ENCODE measurements around the gene THSD7A. TPM values are rescaled to one million over a fixed set of nuclear protein-coding genes. Genes with fewer than 3 reads are reported as not detected.
A peak's percentile ranks its signal among the peaks of the same experiment; 100 is the strongest.

The THSD7A gene
- total RNA-seq, 1 experiment from 2014 or later, result 5.2 TPM

DNA sequence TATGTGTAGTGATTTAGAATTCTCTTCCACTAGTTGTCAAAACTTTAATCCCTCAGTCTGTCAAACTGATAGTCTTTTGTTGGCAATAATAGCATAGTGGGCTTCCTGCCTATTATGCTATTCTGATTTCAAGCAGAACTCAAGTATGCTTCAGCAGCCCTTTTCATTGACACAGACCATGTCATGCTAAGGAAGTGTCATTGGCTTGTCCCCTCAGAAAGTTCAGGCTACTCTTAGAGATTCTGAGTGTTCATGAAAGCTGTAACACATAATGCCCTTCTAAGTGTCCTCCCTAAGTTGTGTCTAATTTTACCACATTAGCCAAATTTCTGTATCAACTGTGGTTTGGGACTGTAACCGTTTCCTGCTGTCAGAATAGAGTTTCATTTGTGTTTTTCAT lies 198.7 kb downstream of the THSD7A start:
- no peak for DNase-seq (ENCODE audit: low read depth)

DNA sequence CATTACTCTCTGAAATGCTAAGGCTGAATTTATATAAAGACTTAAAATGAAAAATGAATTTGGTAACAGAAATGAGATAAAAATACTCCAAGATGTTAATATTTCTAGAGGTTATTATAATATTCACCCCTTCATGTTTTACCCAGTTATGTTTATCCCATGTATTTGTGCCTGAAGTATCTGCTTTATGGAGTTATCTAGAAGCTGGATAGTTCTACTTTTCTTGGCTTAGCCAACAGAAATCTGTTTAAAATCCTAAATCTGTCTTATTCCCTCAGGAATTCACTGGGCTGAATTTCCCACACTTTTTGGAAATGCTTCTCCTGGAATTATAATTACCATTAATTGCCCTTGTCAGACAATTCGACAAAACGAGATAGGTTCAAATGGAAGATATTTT lies 201.6 kb downstream of the THSD7A start:
- DNase-seq (ENCODE audit: low read depth), result no peak

DNA sequence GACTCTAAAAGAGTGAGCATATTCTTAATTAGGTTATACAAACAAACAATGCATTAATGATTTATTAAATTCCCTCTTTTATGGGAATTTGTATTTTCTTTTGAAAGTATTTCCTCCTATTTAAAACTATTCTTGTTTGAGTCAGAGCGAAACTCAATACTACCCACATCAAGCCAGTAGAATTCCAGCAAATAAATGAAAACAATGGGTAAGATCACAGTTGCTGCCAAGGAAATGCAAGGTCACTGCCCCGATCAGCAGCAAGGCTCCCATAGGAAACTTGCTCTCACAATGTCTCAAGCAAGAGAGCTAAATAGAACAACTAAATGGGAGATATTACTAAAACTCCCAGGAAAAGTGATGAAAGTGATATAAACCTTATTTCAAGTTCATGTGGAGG lies 206.3 kb downstream of the THSD7A start:
- DNase-seq (ENCODE audit: low read depth), result peak; percentile 54

DNA sequence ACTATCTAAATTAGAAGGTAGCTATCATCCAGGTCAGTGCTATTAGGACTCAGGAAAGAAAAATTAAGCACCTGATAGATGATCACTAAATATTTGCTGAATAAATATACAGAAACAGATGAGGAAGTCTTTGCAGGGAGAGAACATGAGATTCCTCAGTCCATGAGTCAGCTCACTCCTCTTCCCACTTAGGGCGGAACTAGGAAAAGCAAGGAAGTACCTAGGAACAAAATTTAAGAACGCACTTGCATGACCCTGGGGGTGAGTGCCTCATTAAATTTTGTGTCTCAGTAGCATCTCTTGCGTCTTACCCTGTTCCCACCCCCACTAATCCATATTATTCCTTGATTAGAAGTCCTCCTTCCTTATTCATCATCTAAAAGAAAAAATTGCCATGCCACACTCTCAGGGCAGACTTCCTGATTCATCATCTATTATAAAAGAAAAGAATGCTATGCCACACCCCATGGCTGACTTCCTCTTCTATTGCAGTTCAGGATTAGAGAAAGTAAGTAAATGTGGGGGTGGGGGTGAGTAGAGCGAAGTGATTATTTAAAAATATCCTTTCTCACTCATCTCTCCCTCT lies 208.8 kb downstream of the THSD7A start:
- no peak for DNase-seq (ENCODE audit: low read depth)

DNA sequence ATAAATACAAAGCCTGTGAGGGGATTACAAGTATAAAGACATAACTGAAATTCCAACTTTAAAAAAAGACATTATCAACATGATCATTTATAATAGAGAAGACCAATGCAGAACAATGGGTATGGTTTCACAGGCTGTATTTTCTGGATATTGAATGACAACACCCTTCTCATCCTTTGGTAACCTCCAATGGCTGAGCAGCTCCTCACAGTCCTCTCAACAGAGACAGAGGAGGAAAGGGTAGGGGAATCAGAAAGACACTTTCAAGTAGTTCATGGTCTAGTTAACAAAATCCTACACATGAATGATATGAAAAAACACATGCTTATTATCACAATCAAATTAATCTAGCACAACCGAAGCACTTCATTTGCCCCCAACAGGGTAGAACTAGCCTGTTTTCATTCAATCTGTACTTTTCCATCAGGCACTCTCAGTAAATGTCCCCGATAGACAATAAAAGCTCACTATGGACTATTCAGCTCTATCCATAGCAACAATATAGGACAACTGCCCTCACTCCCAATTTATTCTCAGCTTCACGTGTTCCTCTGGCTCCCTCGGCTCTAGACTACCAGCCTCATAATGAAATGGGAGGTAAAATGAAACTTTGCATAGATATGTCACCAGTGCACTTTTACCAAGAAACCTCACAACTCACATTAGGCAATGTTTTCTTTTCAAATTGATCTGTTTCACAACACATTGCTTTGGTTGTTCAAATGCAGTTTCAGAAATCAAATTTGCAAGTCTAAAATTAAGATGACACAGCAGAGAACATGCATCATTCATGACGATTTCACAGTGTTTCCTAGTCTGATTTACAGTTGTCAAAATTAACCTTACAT lies 211.4 kb downstream of the THSD7A start:
- DNase-seq (ENCODE audit: low read depth), result no peak

DNA sequence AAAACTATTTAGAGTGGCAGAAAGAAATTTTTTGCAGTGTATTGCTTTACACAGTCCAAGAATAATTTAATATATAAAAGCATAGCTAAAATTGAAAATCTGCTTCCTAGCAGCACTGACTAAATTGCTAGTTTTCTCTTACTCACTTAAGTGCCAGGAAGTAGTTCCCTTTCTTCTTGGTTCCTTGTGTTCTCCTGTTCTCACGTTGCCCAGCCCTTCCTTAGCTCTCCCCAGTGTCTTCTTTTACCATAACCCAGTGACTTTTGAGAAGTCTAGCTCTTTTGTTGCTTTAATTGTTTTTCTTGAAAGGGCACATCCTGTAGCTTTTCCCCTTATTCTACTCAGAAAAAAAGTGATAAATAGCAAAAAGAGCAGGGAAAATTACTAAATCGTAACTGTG lies 215.5 kb downstream of the THSD7A start:
- no peak for DNase-seq (ENCODE audit: low read depth)

DNA sequence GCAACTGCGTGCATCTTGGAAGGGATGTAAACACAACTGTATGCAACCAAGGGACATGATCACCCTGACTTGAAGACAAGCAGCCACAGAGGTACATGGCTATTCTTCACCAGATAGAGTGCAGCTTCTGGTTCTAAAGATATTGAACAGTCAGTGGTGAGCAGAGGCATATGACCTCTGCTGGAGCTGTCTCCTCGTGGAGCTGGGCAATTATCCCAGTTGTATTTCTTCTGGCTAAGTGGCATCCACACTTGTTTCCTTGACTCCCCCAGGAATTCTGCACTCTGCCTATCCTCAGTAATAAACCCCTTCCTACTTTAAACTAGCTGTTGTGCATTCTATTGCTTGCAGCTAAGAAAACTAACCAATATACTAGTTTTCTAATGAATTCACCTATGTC lies 216.8 kb downstream of the THSD7A start:
- no peak for DNase-seq (ENCODE audit: low read depth)

DNA sequence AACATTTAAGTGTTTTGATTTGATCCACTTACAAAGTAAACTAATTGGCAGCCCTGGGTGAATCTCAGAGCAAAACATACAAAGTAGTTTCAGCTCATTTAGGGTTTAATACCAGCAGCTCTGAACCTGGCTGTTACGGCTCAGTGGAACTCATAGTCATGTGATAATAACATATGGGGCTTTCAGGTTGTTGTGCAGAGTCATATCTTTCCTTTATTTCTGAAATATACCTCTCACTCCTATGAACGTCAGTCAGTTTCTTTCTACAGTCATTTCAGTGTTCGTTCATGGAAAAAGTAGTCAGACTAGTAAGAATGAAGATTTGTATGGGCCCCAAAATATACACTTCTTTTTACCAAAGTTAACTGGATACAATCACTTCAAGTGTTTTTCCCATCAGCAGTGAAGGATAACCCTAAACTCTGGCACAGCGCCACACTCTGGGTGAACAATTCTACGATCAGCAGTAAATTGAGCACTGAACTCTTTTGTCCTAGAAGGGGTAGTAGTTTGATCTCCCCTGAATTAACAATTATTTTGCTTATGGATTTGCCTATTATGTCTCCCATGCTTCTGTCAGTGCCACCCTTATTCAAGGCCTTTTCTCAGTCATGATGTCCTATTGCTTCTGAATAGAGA lies 218.6 kb downstream of the THSD7A start:
- no peak for DNase-seq (ENCODE audit: low read depth)

DNA sequence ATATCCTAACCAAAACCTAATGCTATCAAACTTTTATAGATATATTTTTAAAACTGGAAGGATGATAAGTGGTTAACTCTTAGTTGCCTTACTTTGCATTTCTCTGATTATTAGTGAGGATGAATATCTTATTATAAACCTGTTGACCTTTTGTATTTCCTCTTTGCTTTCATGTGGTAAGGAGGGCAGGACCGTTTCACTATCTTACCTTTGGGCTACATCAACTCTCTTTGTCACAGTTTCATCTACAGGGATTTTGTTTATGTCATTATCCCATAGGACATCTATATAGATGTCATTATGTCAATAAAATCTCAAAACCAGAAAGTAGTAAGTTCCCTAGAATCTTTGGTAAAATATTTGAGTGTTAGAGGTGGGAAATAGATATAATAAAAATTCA lies 219.3 kb downstream of the THSD7A start:
- DNase-seq (ENCODE audit: low read depth), result no peak

DNA sequence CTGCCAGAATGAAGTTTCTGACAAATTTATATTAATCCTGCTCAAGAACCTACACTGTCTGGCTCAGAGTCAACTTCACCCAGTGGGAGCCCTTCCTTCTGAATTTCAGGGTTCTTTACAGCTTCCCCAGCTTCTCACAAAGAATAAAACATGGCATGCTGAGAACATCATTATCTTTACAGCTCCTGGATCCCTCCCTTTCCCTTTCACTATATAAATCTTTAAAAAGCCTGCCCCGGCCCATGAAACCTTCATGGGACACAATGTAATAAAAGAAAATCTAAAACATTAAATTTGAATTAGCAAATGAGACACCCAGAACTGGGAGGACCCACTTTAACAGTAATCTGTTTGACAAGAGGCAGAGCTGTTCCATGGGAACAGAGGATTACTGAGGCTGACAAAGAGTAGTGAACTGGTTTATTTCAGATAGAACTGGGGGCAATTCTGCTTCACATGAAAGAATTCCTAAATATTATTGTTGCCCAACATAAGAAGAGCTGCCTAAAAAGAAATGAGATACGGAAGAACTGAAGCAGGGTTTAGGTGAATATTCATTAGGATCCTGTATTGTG lies 222.8 kb downstream of the THSD7A start:
- DNase-seq (ENCODE audit: low read depth), result no peak

DNA sequence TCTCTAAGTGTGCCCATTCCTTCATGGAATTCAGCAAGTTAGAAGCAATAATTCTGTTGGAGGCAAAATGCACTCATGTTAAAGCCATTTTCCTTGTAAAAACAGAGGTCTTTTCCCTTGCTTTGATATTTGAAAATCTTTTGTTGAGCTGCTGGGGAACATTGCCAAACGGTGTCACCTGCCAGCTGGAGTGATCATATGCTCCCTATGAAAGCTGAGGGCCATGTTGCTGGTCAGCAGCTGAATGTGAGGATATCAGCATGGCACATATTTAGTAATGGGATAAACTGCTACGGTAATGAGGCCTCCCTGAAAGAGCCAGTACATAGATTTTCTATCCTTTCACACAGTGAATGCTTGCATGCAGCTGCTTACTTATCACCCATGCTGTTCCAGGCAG lies 224.3 kb downstream of the THSD7A start:
- DNase-seq (ENCODE audit: low read depth), result no peak

DNA sequence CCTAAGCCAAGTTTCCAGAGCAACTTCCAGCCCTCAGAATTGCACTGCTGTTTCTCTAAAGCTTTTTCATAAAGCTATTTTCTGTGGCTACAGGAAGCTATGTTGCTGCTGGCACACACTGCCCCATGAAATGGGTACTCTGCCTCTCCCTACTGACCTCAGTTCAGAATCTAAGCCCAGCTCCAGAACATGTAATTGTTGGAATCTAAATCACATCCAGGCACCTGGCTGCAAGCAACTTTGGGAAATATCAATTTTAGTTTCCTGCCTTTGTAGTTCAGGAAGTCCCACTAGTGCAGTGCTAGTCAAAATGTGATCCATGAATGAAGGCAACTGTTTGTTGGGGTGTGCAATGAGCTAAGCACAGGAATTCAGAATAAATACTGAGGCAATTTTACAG lies 226.2 kb downstream of the THSD7A start:
- no peak for DNase-seq (ENCODE audit: low read depth)

DNA sequence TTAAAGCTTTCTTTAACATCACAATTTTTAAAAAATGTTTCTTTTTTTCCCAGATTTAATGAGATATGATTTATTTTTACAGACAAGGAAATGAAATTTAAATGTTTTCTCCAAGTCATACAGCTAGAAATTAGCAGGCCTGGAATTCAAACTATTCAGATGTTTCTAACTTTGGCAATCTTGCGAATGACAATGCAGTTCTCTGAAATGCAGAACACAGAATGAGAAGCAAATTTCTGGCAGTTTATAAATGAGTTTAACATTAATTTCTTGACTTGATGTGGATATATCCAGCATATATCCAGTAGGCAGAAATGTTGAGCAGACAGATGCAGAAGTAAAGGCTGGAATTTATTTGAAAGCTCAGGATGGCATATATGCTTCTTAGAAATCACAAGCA lies 227.5 kb downstream of the THSD7A start:
- DNase-seq (ENCODE audit: low read depth), result no peak

DNA sequence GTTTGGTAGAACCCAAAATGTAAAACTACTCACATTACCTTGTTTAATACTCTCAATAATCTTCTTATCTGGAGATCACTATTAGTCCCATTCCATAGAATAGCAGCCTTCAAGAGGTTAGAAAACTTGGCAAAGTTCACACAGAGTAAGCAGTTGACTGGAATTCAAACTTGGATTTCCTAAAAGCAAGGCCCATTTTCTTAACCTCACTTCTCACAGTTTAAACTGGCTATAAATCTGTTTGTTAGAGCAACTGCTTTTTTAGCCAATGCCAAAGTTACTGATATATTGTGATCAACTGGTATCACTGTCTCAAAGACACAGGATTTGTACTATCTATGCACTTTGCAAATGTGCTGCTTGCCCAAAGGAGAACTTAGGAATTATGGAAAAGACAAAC lies 230.2 kb downstream of the THSD7A start:
- DNase-seq (ENCODE audit: low read depth), result no peak

DNA sequence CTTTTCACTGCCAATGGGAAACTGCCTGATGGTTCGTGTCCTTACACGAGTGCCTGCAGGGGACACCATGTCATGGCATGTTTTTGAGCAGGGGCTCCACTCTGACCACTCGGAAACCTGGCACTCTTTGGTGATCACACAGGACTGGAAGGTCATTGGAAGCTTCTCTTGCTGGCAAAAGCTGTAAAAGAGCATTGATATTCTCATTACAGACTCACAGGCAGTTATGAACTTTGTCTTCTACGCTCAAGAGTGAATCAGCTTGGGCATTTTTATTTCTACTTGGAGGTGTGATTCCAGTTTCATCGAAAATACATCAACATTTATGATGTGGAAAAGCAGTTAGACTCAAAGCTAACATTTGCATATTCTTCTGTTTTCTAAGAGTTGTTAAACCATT lies 238.7 kb downstream of the THSD7A start:
- DNase-seq (ENCODE audit: low read depth), result no peak

DNA sequence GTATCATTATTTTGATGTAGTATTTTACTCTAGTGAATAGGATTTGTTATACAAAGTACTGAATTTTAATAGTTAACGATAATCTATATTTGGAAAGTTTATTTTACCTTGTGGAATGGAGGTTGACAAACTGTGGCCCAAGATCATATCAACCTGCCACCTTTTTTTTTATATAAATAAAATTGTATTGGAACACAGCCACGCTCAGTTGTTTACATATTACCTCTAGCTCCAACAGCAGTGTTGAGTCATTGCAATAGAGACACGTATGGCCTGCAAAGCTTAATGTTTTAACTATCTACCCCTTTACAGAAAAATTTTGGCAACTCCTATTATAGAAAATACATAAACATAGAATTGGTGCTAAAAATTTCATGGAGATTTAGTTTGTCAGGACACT lies 239.3 kb downstream of the THSD7A start:
- DNase-seq (ENCODE audit: low read depth), result peak; percentile 37

DNA sequence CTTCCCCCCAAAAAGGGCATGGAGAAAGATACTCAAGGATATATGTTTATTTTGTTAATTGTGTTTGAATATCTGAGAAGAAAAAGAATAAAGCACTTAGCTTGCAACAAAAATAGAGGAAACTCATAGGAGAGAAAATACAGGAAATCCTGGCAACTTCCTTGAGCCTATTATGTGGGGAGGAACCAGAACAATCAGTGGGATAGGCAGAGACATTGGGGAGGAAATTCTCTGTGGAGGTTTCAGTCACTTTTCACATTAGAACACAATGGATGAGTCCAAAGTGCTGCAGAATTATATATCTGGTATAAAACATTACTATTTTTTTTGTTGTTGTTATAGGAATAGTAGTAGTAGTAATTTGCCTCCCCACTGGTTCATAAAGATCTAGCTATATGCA lies 240.1 kb downstream of the THSD7A start:
- no peak for DNase-seq (ENCODE audit: low read depth)

DNA sequence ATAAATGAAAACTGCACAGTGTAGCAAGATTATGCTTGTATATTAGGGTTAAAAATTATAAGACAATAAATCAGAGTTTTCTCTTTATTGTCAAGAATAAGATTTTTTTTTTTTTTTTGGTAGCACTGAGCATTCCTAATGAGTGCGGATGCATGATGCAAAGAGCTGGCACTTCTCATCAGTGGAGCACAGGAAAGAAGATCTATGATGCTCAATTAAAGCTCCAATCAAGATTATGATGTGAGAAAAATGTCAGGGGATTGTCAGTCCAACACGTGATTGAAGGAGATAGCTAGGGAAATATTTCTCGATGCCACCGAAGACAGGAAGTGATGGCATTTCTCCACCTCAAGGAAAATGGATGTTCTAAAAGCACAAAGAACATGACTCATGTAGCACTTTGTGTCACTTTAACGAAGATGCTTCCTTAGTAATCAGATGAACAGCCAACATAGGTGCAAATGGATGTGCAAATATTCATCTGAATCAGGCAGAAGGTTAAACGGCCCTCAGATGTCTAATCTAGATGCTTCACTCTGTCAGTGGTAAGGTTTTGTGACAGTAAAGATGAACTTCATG lies 240.9 kb downstream of the THSD7A start:
- DNase-seq (ENCODE audit: low read depth), result no peak

DNA sequence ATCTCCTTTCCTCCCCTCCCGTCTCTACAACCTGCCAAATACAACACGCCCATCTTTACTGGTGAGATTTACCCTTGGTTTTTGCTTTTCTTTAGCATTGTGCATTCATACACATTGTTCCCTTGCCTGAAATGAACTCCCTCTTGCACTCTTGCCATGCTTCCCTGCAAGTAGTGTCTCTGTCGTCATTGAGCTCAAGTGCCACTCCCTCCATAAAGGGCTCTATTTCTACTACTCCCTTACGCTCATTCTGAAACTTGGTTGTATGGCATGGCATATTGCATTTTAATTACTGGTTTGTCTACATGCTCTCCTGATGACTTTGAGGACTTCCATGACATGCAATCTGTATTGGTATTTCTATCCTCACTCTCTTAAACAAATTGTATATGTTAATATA lies 242.7 kb downstream of the THSD7A start:
- DNase-seq (ENCODE audit: low read depth), result no peak

DNA sequence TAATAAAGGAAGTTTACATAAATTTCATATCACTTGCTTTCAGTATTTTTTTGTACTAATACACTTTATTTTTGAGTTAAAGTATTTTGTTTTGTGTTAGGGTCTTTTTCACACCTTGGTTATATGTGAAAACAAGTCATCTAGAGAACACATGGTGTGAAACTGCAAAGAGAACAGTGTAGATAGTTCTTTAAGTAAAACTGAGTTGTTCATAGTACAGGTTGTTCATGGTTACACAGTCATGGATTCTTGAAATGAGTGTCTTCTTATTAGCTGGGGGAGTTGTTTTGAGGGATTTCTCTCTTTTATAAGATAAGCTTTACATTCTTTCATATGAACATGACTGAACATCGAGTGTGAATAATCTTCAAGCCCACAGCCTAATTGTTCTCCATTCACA lies 244.2 kb downstream of the THSD7A start:
- no peak for DNase-seq (ENCODE audit: low read depth)

DNA sequence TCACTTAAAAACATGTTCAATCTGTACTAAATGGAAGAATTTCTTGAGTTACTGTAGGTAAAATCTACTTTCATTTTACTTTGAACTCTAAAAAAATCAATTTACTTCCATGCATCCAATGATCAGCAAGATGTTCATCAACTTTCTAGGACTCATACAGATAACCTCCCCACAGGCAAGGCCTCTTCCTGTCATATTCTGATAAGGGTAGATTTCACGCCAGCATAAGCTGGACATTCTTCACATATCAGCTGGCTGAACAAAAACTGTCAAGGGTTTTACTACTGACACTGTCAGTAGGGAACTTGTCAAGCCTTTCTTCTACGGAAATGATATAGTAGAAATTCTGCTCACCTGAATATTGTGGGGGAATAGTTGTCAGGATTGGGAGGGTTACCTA lies 244.9 kb downstream of the THSD7A start:
- DNase-seq (ENCODE audit: low read depth), result no peak

DNA sequence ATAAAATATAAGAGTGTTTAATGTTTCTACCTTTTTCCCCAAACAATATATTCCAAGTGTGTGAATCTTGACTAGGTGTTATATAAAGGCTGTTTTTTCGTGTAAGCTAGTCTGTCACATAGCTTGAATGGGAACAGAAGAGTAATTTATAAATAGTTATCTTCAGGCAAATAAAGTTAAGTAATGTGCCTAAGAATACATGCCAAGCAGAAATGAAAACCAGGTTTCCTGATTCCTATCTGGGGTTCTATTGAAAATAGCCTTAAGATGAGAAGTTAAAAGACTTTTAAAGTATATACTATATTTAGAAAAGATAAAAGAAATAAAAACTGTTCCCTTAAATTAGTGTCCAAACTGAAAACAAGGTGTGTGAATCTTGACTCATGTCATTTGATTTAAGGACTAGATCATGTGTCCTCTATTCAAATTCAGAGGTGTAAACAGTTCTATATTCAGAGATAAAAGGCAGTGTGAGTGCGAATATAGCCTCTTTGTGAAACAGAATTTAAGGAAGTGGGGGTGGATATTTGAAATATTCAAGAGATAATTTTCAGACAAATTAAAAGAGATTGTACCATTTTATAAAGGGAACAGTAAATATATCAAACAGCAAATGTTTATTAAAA lies 247.5 kb downstream of the THSD7A start:
- DNase-seq (ENCODE audit: low read depth), result no peak

Measured in M059J (cell line).